AG04449 (cell line): ENCODE measurements around the gene TOMM6.

Source experiments
- CTCF ChIA-PET: fragments of 350-600 bp; formaldehyde crosslinking; extraction: SDS; loops from one replicate; lab custom pipeline; 2021; ENCODE audit warnings: antibody characterized with exemption; lab: Yijun Ruan, JAX
- POLR2A ChIA-PET: fragments of 400-600, 350-600 bp; formaldehyde crosslinking; extraction: SDS; loops from one replicate; lab custom pipeline; 2020; ENCODE audit warnings: antibody characterized with exemption, inconsistent platforms; lab: Yijun Ruan, JAX
- DNase-seq: peaks from one replicate; pipeline ENCODE4 v3.0.0-alpha.2; 2010; ENCODE audit warnings: low read depth, low spot score
- H3K4me3 ChIP-seq: 2 replicates; pipeline ENCODE4 v1.5.1; 2011; ENCODE audit warnings: low read depth, mild to moderate bottlenecking, control low read depth, low read length
- CTCF ChIP-seq: IDR thresholded peaks from one replicate; pipeline ENCODE4 v1.5.1; 2011; ENCODE audit warnings: mild to moderate bottlenecking, moderate library complexity, low read length, control low read depth, inconsistent platforms; ENCODE audit not compliant: insufficient read depth; ENCODE audit errors: missing control alignments

The TOMM6 gene

DNA sequence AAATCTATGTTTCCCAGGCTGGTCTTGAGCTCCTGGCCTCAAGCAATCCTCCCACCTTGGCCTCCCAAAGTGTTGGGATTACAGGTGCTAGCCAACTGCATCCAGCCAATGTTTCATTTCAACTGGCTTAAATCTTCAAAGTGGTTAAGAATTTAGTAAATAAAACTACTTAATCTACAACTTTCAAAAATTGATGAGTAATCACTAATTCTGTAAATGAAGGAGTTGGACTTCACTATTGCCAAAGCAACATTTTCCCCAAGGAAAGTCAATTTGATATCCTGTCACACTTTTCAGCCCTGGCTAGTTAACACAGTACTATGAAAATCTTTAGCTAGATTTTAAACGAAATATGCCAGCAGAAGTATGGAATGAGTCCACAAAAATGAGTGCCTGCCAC lies 3.8 kb downstream of the TOMM6 start:
- TF ChIP-seq CTCF: no peak
- ChIA-PET POLR2A (no interaction called here), CTCF (interaction anchor here (0.9 to 19.1 kb wide), 6 partner anchors 9 to 254 kb away, joined by 3 to 514 read pairs (median 48); partner anchors contain the start of genes BYSL, MED20 and TAF8)

GRCh38 chr6:41791984-41792383 lies 4.5 kb downstream of the TOMM6 start:
- no peak overlapping the region for H3K4me3 ChIP-seq
- no peak for TF ChIP-seq CTCF
- ChIA-PET POLR2A (no interaction called here), CTCF (interaction anchor here (0.7 to 19.1 kb wide), 7 partner anchors 8 to 253 kb away, joined by 3 to 514 read pairs (median 6); partner anchors contain the start of genes BYSL, MED20 and TAF8)
- no peak for DNase-seq

More for the DNA sequence above, 3.8 kb downstream of the TOMM6 start:
- no peak overlapping the region for H3K4me3 ChIP-seq
- no peak for DNase-seq

DNA sequence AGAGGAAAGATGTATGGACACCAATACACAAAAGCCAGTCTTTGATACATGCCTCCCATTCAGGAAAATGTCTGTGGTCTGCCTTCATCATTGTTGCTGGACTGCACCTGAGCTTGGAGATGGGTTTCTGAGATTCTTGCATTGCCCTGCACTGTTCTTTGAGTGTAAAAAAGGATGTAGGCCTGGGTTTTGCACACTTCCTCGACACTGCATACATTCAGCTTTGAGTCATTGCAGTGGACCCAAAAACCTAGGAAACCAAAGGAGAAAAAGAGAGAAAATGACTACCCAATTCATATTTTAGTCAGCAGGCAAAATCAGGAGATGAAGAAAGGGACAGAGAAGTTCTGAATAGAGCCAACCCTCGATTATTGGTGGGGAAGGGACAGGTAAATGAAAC lies 9.0 kb downstream of the TOMM6 start:
- ChIA-PET POLR2A (interaction anchor here (0.5 kb wide), 1 partner anchor 9 kb away, joined by 3 read pairs; the partner anchor contains the start of gene TOMM6), CTCF (interaction anchor here (4.7 to 19.1 kb wide), 2 partner anchors 9 to 248 kb away, joined by 31 to 514 read pairs; partner anchors contain the start of genes TAF8 and TOMM6)
- DNase-seq: no peak
- H3K4me3 ChIP-seq: no peak overlapping the region
- TF ChIP-seq CTCF: no peak

- no peak overlapping the region for H3K4me3 ChIP-seq
- no peak for DNase-seq
- POLR2A ChIA-PET: no interaction called here
- CTCF ChIA-PET: interaction anchor here (0.9 to 4.0 kb wide), 5 partner anchors 10 to 430 kb away, joined by 4 to 201 read pairs (median 52); partner anchors contain the start of genes BYSL, MED20 and TOMM6
- no peak for TF ChIP-seq CTCF
These were observed 11.5 kb downstream of the TOMM6 start for GRCh38 chr6:41798901-41799558.

- ChIA-PET POLR2A (no interaction called here), CTCF (interaction anchor here (0.9 to 4.0 kb wide), 7 partner anchors 11 to 431 kb away, joined by 4 to 201 read pairs (median 16); partner anchors contain the start of genes BYSL, MED20 and TOMM6)
- no peak for TF ChIP-seq CTCF
- no peak overlapping the region for H3K4me3 ChIP-seq
- no peak for DNase-seq
These were observed 12.0 kb downstream of the TOMM6 start for GRCh38 chr6:41799559-41799911.

GRCh38 chr6:41801380-41801779 lies 13.9 kb downstream of the TOMM6 start:
- DNase-seq: no peak
- TF ChIP-seq CTCF: peak; percentile 60
- ChIA-PET POLR2A (no interaction called here), CTCF (interaction anchor here (0.7 to 4.0 kb wide), 31 partner anchors 9 to 363 kb away, joined by 3 to 201 read pairs (median 4); partner anchors contain the start of genes BYSL, CCND3, MED20 and TAF8)
- H3K4me3 ChIP-seq: no peak overlapping the region
